Stimulated activated CD4-positive, alpha-beta T cell treated with anti-CD3 and anti-CD28 coated beads, Interleukin-15, amount 100 ng/mL, for 48 hours (primary cell): ENCODE data around the gene LSAMP.

Experiments
- DNase-seq, 2 donors: peaks; one replicate each; pipeline ENCODE4 v3.0.0-alpha.2; 2020; ENCODE audit warnings: low read depth in 2 of 2

LSAMP gene

DNA sequence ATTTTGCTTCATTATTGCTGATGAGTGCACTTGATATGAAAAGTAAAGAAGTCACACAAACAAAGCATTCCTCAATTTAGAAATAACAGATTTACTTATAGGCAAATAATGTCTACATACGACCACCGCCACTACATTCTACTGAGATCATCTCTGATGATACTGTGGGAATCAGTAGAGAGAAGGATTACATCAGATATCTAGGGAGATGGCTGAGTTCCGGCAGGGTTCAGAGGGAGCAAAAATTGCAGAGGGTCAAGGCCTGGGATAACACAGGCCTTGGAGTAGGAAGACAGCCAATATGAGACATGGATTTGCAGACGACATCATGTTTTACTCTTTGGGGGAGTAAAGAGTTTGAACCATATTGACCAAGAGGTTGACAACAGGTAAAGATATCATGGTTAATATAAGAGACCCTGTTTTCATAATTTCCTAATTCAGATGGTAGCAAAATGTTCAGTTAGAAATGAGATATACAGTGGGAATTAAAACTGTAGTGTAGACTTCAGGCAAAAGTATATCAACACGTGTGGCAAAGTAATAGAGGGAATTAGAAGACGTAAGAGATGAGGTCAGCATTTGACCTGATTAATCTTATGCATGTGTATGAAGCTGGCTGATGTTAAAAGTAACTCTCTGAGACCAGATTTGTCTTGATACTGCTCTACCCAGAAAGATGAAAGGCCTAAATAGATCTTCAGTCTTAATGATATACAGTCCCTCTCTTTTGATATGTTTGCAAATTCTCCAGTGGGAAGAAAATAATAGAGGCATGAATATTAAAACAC lies 15.6 kb downstream of the LSAMP start:
- no peak for DNase-seq

DNA sequence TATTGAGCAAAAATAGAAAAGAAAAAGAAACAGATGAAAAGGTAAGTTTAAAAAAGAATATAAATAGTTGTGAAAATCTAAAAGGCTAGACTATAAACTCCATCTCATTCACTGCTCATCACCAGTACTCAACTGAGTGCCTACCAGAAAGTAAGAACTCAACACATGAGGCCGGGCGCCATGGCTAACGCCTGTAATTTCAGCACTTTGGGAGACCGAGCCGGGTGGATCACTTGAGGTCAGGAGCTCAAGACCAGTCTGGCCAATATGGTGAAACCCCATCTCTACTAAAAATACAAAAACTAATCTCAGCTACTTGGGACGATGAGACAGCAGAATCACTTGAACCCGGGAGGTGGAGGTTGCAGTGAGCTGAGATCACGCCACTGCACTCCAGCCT lies 19.3 kb downstream of the LSAMP start:
- no peak for DNase-seq

DNA sequence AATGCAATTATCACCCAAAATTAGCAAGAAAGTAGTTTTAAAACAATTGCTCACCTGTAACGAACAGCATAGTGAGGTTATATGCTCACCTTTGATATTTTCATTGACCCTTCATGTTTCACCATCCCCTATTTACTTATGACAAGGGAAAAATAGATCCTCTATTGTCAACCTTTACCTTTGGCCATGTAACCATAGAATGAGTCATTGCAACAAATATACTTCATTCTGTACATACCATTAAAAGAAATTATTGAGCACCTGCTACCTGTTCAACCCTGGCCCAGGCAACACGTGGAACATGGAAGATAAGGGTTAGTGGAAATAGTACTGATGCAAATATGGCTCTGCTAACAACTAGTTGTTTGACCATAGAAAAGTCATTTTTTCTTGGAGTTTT lies 20.2 kb downstream of the LSAMP start:
- no peak for DNase-seq

DNA sequence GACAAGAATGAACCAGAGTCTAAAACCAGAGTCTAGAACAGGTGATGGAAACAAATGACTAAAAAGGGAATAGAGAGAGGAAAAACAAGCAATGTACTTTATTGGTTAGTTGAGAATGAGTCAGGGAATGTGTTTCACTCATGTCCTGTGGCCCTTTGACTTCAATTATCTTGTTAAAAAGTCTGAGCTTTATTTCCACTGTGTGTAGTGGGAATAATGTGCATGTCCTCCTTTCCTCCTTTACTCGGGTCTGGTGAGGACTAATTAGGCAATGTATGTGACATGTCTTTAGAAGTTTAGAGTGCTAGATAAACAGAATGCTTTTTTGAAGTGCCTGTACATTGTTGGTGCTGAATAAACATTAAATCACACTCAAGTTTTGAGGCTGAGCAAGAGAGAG lies 21.3 kb downstream of the LSAMP start:
- DNase-seq: no peak

DNA sequence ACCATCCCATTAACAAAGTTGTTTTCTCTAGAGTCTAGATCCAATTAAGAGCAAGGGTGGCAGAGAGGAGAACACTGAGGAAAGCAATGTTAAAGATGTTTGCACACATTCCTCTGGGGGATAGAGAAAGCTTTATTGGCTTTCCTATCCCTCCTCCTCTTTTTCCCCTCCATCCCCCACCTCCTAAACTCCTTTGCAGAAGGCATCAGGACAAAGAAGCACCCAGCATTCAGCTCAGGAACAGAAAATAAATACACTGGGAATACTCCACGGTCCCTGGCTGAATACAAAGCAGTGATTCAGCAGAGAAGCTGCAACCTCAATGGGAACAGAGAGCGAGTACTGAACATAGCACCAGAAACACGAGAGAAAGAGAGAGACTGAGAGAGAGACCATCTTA lies 21.9 kb downstream of the LSAMP start:
- DNase-seq: no peak

DNA sequence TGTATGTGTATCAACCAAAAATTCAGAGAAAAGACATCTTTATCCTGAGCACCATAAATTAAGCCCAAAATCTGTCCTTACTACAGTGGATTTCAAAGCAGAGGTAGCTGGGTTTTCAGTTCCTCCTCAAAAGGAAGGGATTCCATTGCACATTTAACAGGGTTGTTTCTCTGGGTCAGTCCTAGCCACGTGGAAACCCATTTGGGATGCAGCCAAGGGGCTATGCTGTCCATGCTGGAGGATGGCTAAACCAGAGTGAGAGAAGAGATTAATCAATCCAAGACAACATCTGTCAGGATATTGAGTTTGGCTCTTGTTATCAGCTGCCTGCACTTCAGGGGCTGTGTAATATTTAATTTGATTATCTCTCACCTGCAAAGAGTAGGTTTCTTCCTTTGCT lies 28.1 kb downstream of the LSAMP start:
- DNase-seq: no peak

DNA sequence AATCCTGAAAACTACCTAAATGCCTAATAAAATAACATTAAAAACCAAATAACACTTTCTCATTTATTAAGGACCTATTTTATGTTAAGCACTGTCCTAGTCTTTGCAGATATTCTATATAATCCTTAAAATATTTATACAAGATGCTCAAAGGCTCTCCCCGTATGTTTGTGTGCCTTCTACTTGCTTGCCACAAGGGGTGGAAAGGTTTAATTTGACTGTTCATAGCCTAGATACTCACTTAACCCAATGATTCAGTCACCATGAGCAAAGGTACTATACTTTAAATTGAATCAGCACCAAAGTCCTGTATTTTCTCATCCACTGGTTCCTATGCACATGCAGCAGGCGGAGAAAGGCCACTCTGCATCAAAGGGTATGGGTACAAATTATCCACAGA lies 32.0 kb downstream of the LSAMP start:
- no peak for DNase-seq

DNA sequence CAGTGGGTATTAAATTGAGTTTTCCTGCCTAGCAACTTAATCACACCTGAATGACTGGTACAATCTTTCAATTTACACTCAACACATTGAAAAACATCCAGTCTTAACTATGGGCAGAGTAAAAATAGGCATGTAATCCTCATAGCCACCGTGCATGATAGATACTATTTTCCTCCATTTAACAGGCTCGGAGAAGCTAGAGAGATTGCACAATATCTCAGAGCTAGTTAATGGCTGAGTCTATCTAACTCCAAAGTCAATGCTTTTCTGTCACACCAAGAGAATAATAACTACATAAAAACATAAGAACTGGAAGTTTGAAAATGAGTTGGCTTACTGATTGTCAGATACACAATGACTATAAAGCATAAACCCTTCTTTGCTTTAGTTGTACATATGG lies 36.8 kb downstream of the LSAMP start:
- no peak for DNase-seq

DNA sequence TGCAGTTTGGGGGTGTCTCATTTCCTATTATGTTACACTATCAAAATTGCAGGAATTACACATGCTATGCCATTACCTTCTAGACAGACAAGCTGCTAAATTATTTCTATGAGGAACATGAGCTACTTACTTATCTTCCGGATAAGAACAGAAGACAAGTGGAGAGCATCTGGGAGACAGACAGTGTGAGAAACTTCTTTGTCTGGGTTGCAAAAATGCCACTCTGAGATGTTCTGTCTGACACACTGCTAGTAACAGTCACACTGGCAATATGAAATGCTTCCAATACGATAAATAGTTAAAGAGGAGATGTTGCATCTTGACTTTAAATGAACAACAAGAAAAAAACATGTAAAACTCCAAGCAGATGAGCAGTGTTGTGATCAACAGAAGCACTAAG lies 40.1 kb downstream of the LSAMP start:
- no peak for DNase-seq

DNA sequence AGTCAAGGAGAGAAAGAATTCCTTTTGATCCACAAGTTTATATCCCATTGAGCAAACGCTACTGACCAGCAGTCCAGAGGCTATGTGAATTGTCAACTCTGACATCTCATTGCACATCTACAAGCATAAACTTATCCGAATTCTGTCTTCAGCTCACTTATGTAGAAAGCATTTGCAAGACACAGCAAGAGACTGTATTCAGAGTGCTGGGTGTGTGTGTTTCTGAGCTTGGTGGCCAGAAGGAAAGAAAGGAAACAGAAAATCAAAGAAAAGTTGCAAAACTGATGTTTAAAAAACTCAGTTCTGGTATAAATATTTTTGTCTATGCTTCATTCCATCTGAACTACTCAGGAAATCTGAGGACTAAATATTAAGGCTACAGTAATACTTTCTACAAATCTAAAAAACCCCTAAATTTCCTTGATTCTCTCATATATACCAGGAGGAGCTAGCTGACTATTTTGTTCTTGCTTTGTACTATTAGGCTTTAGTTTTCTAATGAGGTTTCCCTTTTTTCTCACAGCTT lies 45.5 kb downstream of the LSAMP start:
- DNase-seq: no peak

DNA sequence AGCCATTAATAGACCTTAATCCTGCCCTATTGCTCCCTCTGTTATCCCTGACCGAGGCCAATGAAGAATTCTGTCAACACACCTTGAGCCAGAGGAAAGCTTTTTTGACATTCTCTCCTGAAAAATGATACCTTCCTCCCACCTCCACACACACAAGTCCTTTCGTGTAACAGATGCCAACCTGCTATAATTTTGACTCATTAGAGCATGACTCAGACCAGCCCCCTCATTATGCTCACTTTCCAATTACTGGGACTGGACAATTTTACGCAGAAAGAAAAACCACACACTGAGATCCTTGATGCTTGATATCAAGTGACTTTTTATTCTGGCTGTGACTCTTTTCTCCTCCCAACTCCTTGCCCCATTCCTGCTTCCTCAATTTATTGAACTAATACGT lies 50.9 kb downstream of the LSAMP start:
- no peak for DNase-seq

DNA sequence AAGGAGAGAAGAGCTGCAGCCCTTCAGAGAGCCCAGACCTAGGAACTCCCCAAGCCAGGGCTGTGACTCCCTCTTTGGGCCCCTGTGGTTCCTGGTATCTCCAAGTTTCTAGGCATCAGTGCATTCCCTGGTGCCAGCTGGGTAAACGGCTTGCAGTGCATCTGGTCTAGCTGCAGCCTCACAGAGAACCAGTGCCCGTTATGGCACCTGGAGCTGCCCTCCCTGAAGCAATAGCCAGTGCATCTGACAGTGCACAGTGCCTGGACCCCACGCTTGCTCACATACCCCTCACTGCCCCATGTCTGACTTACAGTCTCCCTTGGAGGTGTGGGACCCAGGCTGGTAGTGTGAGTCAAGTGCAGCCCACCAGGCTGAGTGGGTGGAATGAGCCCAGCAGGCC lies 52.1 kb downstream of the LSAMP start:
- DNase-seq: no peak

DNA sequence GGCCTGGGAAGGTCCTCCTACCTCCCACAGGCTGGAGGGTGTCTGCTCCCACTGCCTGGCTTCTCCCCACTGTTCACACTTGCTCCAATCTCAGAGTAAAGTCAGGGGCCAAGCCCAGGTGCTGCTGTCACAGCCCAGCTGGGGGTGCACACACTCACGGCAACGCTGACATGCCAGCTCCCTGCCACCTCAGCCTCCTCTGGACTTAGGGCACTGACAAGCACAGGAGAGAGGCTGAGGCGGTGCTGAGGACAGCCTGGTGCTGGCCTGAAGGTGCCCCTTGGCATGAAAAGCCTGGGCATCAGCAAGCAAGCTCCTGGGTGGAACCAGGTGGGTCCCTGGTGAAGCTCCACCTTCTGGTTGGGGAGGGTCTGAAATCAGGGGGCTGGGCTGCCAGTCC lies 53.0 kb downstream of the LSAMP start:
- no peak for DNase-seq

DNA sequence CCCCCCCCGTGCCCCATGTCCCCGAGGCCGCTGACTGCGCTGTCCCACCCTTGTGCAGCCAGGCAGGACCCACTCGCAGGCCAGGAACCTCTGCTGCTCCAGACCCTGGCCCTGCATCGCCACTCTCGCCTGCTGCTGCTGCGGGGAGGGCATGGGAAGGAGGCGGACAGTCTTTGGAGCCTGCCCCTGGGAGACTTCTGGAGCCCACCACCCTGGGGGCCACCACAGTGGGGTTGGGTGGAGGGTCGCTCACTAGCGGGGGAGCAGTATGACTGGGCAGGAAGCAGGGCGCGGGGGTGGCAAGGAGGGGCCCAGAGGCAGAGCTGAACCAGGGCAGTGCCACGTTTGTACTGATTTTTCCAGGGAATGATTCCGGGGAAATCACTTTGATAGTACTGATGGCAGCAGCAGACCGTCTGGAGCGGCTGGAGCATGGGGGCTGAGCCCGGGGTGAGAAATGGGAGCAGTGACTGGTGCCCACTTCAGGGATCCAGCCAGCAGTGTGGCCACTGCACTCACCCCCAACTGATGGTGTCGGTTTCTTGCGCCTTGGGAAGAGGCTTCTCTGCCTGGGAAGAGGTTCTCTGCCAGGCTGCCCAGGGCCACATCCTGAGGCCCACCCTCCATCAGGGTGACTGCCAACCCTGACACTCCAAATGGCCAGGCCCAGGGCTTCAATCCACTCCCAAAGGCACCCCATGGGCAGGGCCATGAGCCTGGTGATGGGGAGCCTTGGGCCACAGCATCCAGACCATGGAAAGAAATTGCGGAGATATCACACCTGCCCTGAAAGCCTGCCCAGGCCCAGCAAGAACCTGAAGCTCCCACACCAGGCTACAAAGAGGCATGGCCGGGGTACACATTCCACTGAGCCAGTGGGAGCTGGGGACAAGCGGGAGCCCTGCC lies 53.7 kb downstream of the LSAMP start:
- DNase-seq: no peak

DNA sequence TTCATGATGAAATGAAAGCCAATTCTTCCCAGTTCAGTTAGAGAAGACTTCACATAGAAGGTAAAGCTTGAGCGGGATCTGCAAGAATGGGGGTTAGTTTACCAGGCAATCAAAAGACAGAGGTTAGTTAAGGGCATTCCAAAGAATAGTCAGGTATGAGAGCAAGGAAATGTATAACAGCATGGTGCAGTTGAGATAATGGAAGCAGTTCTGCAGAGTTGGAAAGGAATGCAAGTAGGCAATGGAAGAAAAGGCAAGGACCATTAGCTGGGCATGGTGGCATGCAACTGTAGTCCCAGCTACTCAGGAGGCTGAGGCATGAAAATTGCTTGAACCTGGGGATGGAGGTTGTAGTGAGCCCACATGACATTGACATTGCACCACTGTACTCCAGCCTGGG lies 55.0 kb downstream of the LSAMP start:
- DNase-seq: no peak

DNA sequence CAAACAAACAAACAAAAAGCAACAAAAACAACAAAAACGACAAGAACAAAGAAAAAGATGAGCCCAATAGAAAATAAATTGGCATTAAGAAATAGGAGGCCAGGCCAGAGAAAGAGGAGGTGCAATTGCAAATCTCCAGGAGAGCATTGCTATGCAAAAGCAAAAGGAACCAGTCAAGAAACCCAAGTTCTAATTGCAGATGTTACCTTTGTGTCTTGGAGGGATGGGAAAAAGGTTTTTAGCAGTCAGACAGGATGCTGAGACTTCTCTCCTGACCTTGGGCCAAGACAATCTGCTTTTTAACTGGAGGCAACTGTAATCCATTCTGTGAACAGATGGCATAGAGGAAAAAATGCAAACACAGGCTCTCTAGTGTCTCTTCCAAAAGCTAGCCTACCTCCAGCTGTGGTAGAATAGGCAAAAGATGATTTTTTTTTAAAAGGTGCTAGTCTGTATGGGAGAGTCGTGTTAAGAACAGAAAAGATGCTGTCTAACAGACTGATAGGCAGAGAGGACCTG lies 56.4 kb downstream of the LSAMP start:
- no peak for DNase-seq

DNA sequence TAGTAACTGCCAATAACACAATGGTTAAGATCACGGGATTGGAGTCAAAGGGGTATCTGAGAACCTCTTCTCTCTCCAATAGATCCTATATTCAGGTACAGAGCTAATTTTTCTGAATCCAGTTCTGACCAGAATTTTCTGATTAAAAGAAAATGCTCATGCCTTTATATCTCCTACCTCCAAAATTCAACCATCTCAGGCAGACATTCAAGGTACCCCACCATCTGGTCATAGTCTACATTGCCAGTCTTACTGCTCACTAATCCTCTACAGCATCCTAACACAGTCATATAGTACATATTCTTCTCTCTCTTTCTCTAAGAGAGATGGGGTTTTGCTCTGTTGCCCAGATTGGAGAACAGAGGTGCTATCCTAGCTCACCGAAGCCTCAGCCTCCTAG lies 59.1 kb downstream of the LSAMP start:
- DNase-seq: no peak

DNA sequence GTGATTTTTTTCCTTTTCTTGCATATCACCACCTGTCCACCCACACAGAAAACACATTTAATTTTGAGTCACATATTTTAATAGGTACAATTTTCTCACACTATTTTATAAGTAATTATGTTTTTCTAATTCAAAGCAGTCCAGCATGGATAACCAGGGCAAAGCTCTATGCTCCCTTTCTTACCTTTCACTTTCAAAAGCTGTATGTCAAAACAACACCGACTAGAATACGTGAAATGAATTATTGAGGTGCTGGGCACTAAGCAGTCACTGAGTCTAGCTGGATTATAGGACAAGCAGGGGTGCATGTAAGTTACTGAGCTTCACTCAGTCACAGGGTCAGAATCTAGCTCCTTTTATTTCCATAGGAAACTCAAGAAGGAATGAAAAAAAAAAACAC lies 60.6 kb downstream of the LSAMP start:
- no peak for DNase-seq

DNA sequence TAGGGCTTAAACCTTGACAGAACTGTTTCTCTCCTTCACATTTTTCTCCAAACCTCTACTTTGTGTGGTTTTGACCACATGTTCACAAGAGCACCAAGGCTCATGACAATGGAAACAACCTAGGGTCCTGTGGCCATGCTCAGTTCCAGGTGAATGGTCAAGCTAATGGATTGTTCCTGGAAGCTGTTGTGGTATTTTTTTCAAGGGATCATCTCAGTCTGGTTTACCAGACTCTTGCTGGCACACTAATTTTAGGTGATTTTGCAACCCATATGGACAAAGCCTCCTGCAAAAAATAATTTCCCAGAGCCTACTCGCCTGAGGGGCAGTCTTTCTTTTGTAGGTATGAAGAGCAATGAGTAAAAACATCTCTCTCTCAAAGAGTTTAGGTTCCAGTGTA lies 67.2 kb downstream of the LSAMP start:
- DNase-seq: no peak

DNA sequence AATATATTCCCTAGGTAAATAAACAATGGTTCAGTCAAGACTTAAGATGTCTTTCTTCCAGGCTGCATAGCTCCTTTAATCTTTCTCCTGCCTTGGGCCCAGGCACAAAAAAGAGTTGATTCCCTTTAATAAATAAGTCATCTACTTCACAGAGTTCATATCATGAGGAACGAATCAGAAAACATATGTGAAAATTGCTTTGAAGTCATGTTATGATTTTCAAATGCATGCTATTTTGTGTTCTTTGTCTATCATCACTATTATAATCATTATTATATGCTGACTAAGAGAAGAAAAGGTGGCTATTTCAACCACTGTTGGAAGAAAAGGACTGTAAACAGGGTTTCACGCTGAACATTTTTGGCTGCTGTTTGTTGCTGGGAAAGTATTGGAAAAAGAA lies 70.4 kb downstream of the LSAMP start:
- no peak for DNase-seq

DNA sequence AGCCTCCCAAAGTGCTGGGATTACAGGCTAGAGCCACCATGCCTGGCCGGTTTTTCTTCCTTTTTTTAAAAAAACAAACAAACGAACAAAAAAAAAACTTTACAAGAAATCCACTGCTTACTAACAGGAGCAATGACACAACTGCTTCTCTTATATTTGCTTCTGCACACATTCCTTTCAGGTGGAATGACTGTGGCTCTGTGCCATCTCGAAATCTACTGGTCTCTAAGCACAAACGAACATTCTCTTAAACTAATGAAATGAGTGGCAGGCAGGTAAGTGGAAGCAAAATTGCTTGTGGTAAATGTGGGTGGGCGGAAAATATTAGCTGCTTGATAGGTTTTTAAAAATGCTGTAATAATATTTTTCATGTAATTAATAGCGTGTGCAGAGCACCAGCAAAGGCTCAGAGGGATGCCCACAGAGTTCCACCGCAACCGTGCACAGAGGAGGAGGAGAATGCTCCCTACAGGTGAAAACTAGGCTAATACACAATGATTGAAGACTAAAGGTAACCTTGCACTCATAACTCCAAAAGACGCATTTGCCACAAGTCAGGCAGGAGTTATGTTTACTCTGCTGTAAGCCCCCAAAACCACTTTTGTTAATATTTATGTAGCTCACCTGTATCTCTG lies 77.4 kb downstream of the LSAMP start:
- no peak for DNase-seq

DNA sequence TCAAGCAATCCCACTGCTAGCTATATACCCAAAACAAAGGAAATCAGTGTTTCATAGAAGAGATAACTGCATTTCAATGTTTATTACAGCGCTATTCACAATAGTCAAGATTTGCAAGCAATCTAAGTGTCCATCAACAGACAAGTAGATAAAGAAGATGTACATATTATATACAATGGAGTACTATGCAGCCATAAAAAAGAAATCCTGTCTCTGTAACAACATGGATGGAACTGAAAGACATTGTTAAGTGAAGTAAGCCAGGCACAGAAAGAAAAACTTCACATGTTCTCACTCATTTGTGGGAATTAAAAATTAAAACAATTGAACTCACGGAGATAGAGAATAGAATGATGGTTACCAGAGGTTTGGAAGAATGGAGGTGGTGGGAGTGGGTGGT lies 89.2 kb downstream of the LSAMP start:
- DNase-seq: no peak
